Activated naive CD8-positive, alpha-beta T cell (primary cell): ENCODE measurements around the gene FAM114A1.
A peak's percentile ranks its signal among the peaks of the same experiment; 100 is the strongest.
"Not testable (repeated sequence)": the region's sequence is repeated elsewhere in the genome, so short reads cannot be mapped to it uniquely, and the experiment has no call there.

Experiments
- H3K27ac Mint-ChIP-seq: one replicate; pipeline ENCODE4 v1.8.0; 2021; ENCODE audit warnings: mixed read lengths
- H3K27me3 Mint-ChIP-seq: one replicate; pipeline ENCODE4 v1.8.0; 2021; ENCODE audit warnings: mixed read lengths
- H3K36me3 Mint-ChIP-seq: one replicate; pipeline ENCODE4 v1.8.0; 2021; ENCODE audit warnings: mixed read lengths
- H3K4me1 Mint-ChIP-seq: one replicate; pipeline ENCODE4 v1.8.0; 2021; ENCODE audit warnings: low read depth, mixed read lengths
- H3K4me3 Mint-ChIP-seq: one replicate; pipeline ENCODE4 v1.8.0; 2021; ENCODE audit warnings: mild to moderate bottlenecking, mixed read lengths
- H3K9me3 Mint-ChIP-seq: one replicate; pipeline ENCODE4 v1.8.0; 2021; ENCODE audit warnings: low read depth, mixed read lengths

The FAM114A1 gene

GRCh38 chr4:38904682-38905081, 37.1 kb downstream of the FAM114A1 start:
- Mint-ChIP-seq H3K9me3 (no peaks in the 10 kb centered on the region), H3K36me3 (no peaks in the 10 kb centered on the region), H3K27me3 (peaks cover 2% of the 10 kb centered on the region), H3K27ac (no peak overlapping the region), H3K4me1 (peaks cover 2% of the 10 kb centered on the region), H3K4me3 (no peak overlapping the region)

DNA sequence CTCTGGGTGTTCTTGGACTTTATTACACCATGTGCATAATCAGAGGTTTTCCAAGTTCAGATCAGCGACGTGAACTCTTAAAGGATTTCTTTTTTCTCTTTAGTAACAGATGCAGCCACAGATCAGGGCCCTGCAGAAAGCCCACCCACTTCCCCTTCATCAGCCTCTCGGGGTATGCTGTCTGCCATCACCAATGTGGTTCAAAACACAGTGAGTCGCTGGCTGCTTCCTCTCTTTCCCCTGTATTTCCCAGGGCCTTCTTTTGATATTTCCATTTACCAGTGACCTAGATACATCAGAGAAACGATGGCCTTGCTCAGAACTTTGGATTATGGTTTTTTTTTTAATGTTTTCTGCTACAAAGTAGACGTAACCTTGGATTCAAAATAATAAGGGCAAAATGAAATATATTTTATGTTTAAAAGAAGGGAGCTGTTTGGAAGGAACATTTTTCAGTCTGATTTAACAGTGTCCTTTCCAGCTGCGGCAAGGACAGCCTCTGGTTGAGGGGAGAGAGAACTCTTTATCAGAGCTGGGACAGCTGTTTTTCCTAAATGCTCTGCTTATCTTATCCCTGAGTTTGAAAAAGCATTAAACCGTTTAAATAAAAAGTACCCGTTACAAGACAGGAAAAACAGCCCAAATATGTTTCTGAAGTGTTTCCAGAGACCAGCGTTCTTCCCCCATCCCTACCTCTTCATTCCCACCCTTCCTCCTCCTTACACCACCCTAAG, 38.2 kb downstream of the FAM114A1 start:
- H3K27ac Mint-ChIP-seq: no peak overlapping the region
- H3K27me3 Mint-ChIP-seq: no peaks in the 10 kb centered on the region
- H3K4me3 Mint-ChIP-seq: no peak overlapping the region
- H3K36me3 Mint-ChIP-seq: no peaks in the 10 kb centered on the region
- no peaks in the 10 kb centered on the region for H3K9me3 Mint-ChIP-seq
- H3K4me1 Mint-ChIP-seq: peaks cover 2% of the 10 kb centered on the region

DNA sequence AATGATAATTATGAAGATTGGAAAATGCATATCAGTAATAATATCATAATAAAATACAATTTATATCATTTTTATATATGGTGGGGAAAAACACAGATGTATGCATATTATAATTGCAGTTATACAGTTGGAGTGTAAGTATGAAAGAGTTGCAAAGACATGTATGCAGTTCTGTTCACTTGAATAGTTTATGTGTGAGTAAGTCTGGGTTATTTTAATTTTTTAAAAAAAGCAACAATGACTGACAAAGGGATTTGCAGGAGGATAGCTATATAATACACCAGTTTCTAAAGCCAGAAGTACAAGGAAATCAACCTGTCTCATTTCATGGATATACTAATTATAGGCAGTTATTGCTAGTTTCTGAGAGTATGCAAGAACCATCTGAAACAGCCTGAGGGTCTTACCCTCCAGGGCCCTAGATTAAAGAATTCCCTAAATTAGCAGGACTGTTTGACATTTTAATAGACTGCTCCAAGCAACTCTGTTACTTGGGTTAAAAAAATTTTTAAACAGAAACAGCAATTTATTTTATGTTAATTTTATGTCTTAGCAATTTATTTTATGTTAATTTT, 40.2 kb downstream of the FAM114A1 start:
- Mint-ChIP-seq H3K27ac (no peak overlapping the region), H3K27me3 (no peaks in the 10 kb centered on the region), H3K36me3 (no peaks in the 10 kb centered on the region), H3K9me3 (no peaks in the 10 kb centered on the region), H3K4me3 (no peak overlapping the region), H3K4me1 (peaks cover 2% of the 10 kb centered on the region)

GRCh38 chr4:38909015-38909414, 41.4 kb downstream of the FAM114A1 start:
- no peaks in the 10 kb centered on the region for H3K27me3 Mint-ChIP-seq

DNA sequence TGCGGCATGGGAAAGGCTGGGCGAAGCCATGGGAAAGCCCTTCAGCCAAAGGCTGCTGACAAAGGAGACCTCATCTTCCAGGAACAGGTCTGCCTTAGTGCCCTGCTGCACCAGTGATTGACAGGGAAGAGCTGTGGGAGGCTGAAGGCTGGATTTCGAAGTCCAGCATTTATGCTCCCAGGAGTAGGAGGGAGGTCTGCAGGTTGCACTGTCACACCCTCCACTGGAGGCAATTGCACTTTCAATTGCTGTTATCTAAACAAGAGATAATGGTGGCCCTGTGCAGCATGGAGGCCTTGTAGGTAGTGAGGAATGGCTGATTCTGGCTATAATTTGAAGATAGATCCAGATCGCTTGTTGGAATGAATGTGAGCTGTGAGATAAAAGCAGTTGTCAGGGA, 43.7 kb downstream of the FAM114A1 start:
- Mint-ChIP-seq H3K4me1 (peaks cover 7% of the 10 kb centered on the region), H3K27me3 (no peaks in the 10 kb centered on the region), H3K9me3 (no peaks in the 10 kb centered on the region), H3K4me3 (no peak overlapping the region), H3K27ac (no peak overlapping the region), H3K36me3 (no peaks in the 10 kb centered on the region)

More at GRCh38 chr4:38909015-38909414, 41.4 kb downstream of the FAM114A1 start:
- H3K4me3 Mint-ChIP-seq: no peak overlapping the region
- H3K4me1 Mint-ChIP-seq: peaks cover 2% of the 10 kb centered on the region
- H3K9me3 Mint-ChIP-seq: no peaks in the 10 kb centered on the region
- H3K27ac Mint-ChIP-seq: no peak overlapping the region
- H3K36me3 Mint-ChIP-seq: no peaks in the 10 kb centered on the region

DNA sequence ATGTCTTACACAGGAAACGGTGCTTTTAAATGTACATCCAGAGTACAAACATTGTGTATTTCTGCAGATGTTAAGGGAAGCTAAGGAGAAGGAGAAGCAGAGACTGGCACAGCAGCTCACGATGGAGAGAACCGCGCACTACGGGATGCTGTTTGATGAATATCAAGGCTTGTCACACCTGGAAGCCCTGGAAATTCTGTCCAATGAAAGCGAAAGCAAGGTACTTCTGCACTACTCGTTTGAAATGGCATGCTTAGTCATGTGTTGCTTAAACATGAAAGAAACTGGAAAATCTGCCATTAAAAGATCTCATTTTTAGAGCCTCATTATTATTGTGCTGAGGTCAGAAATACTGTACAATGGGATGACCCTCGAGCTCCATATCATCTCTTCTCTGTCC, 47.2 kb downstream of the FAM114A1 start:
- peak overlapping the region; percentile 54 for H3K27ac Mint-ChIP-seq
- peaks cover 7% of the 10 kb centered on the region for H3K4me1 Mint-ChIP-seq
- no peaks in the 10 kb centered on the region for H3K27me3 Mint-ChIP-seq
- H3K9me3 Mint-ChIP-seq: no peaks in the 10 kb centered on the region
- no peaks in the 10 kb centered on the region for H3K36me3 Mint-ChIP-seq
- H3K4me3 Mint-ChIP-seq: no peak overlapping the region

- H3K9me3 Mint-ChIP-seq, H3K27me3 Mint-ChIP-seq, H3K4me3 Mint-ChIP-seq, H3K27ac Mint-ChIP-seq, H3K36me3 Mint-ChIP-seq: not testable (repeated sequence)
- peaks cover 10% of the 10 kb centered on the region for H3K4me1 Mint-ChIP-seq
These were observed 48.7 kb downstream of the FAM114A1 start for GRCh38 chr4:38916267-38916666.

DNA sequence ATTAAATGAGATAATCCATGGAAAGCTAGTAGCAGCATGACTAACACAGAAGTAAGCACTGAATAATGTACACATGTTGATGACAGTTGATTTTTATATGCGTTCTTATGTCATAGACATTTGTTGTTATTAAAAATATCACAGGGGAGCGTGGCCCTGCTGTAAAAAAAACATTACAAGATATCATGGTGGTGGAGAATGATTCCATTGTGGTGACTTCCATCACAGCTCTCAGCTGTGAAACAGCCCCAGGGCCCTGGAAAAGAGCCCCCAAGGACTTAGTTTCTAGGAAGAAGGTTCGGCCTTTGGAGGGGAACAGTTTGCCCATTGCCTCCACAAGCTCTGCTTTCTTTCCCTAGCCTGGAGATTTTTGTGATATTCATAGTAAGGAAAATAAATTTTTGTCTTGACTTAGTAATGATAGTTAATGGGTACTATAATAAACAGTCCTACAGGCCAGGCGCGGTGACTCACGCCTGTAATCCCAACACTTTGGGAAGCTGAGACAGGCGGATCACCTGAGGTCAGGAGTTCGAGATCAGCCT, 49.9 kb downstream of the FAM114A1 start:
- Mint-ChIP-seq H3K27ac (no peak overlapping the region), H3K4me1 (peaks cover 10% of the 10 kb centered on the region), H3K4me3 (no peak overlapping the region), H3K36me3 (no peaks in the 10 kb centered on the region), H3K9me3 (no peaks in the 10 kb centered on the region), H3K27me3 (no peaks in the 10 kb centered on the region)

DNA sequence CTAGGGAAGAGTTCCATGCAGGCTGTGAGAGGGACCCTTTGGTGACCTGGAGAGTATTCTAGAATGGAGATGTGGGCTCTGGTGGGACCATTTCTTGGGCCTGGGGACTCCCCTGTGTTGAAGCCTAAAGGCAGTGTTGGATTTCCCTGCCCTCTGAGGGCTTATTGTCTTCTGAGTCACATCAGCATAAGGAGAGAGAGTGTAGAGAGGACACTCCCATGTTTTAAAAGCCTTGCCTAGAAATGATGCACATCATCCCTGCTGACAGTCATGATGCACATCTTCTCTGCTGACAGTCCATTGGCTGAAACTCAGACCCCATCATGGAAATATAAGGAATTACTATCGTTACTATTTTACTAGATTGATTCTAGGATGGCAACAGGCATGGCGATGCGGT, 51.9 kb downstream of the FAM114A1 start:
- Mint-ChIP-seq H3K9me3 (no peaks in the 10 kb centered on the region), H3K27me3 (no peaks in the 10 kb centered on the region), H3K4me1 (peaks cover 10% of the 10 kb centered on the region), H3K36me3 (no peaks in the 10 kb centered on the region), H3K27ac (no peak overlapping the region), H3K4me3 (no peak overlapping the region)

- no peaks in the 10 kb centered on the region for H3K9me3 Mint-ChIP-seq
- no peak overlapping the region for H3K27ac Mint-ChIP-seq
- no peaks in the 10 kb centered on the region for H3K36me3 Mint-ChIP-seq
- no peak overlapping the region for H3K4me3 Mint-ChIP-seq
- no peaks in the 10 kb centered on the region for H3K27me3 Mint-ChIP-seq
- peaks cover 4% of the 10 kb centered on the region for H3K4me1 Mint-ChIP-seq
These were observed 52.6 kb downstream of the FAM114A1 start for GRCh38 chr4:38920186-38920585.

DNA sequence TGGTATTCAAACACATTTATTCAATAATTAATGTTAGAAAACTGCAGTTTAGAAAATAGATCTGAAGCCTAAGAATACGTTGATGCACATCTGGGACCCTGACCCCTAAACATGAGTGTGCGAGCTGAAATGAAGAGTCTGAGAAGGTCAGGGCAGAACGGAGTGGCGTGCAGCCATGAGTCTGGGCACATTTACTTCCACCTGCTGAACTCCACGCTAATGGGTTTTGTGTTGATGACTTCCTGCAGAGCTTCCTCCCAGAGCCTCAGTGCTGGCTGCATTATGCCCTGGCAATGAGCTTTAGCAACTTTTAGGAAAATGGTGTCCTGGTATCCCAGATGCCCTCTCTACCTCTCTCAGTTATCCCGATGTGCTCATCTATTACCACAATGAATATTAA, 53.1 kb downstream of the FAM114A1 start:
- H3K4me1 Mint-ChIP-seq: peaks cover 3% of the 10 kb centered on the region
- H3K27me3 Mint-ChIP-seq: no peaks in the 10 kb centered on the region
- H3K36me3 Mint-ChIP-seq: no peaks in the 10 kb centered on the region

GRCh38 chr4:38921151-38921550, 53.5 kb downstream of the FAM114A1 start:
- H3K36me3 Mint-ChIP-seq: no peaks in the 10 kb centered on the region
- H3K27me3 Mint-ChIP-seq: no peaks in the 10 kb centered on the region
- H3K4me3 Mint-ChIP-seq: no peak overlapping the region
- H3K27ac Mint-ChIP-seq: no peak overlapping the region
- H3K4me1 Mint-ChIP-seq: peaks cover 3% of the 10 kb centered on the region
- no peaks in the 10 kb centered on the region for H3K9me3 Mint-ChIP-seq

More for the DNA sequence above, 53.1 kb downstream of the FAM114A1 start:
- Mint-ChIP-seq H3K9me3 (no peaks in the 10 kb centered on the region), H3K27ac (no peak overlapping the region), H3K4me3 (no peak overlapping the region)

DNA sequence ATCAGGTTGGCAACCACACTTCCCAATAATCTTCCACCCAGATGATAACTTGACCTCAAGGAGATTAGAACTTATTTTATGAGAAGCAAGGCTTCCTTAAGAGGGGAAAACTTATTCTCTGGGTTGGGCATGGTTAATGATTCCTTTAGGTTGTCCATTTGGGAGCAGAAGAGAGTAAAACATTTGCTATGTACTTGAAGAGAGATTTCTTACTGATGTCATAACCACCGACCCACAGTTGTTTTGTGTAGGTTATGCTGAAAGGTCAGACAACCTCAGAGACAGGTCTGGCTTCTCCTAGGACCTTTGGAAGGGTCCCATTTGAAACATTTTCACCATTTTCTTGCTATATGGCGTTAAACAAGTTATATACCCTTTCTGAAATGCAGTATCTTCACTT, 56.1 kb downstream of the FAM114A1 start:
- H3K4me1 Mint-ChIP-seq: peaks cover 3% of the 10 kb centered on the region
- no peak overlapping the region for H3K27ac Mint-ChIP-seq
- H3K4me3 Mint-ChIP-seq: no peak overlapping the region
- H3K36me3 Mint-ChIP-seq: no peaks in the 10 kb centered on the region
- H3K27me3 Mint-ChIP-seq: no peaks in the 10 kb centered on the region
- no peaks in the 10 kb centered on the region for H3K9me3 Mint-ChIP-seq

- no peaks in the 10 kb centered on the region for H3K27me3 Mint-ChIP-seq
- H3K36me3 Mint-ChIP-seq: no peaks in the 10 kb centered on the region
- H3K27ac Mint-ChIP-seq: no peak overlapping the region
- H3K4me1 Mint-ChIP-seq: peaks cover 3% of the 10 kb centered on the region
- no peak overlapping the region for H3K4me3 Mint-ChIP-seq
- H3K9me3 Mint-ChIP-seq: no peaks in the 10 kb centered on the region
These were observed 56.7 kb downstream of the FAM114A1 start for GRCh38 chr4:38924353-38924752.

DNA sequence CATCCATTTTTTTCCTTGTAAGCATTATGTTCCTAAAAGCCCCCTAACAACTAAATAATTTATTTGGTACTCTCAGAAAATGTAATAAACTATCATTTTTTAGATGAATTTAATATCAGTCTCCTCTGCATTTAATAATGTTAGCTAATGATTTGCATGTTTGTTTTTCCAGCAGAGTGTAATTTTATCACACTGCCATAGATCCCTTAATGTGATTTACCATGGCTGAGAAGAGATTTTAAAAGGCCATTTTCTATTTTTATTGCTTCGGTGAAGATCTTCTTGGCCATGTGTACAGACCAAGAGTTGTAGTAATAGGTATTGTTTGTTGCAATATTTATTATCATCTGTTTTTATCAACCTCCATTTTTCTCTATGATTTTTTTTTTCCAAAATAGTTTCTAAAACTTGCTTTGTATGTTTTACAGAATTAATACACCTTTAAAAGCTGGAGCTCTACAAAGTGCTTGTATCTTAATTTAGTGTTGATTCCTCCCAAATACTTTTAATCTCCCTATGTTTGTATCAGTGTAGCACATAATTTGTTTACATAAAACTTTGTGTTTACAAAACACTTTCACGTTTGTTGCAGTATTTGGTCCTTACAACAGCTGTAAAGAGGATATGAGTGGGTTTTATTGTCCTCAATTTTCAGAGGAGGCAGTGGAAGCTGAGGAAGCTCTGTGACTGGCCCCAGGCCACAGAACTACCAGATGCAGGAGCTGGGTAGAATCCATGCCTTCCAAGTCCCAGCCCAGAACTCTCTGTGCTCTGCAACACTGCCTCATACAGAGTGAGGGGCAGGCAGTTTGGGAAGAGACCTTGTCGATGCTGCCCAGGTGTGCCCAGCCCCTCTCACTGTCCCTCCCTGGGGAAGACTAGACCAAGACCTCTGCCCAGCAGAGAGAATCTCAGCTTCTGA, 58.1 kb downstream of the FAM114A1 start:
- H3K4me1 Mint-ChIP-seq: no peaks in the 10 kb centered on the region
- H3K9me3 Mint-ChIP-seq: no peaks in the 10 kb centered on the region
- no peaks in the 10 kb centered on the region for H3K27me3 Mint-ChIP-seq
- no peak overlapping the region for H3K4me3 Mint-ChIP-seq
- H3K27ac Mint-ChIP-seq: no peak overlapping the region
- no peaks in the 10 kb centered on the region for H3K36me3 Mint-ChIP-seq
